ENCODE results near the gene TMEM9B.

- TF ChIP-seq CTCF (IDR thresholded peaks at IDR 0.05) (no peak), POLR2A (IDR thresholded peaks at IDR 0.05) (no peak), POLR2AphosphoS5 (IDR thresholded peaks at IDR 0.05; ENCODE audit: insufficient read depth in 1 of 2, low read depth in 1 of 2) (no peak)
Measured at GRCh38 chr11:8925711-8926110, 38.5 kb downstream of the TMEM9B start.
